Left lung (tissue), 10 donors: Measurements from ENCODE around the gene ZNF805. TPM values are rescaled to one million over a fixed set of nuclear protein-coding genes. Genes with fewer than 3 reads are reported as not detected.

Source experiments
- ATAC-seq: fragments of 200-7000 bp; cut with Tn5 transposase; one replicate; pipeline ENCODE4 v1.9.1; 2020; ENCODE audit warnings: moderate library complexity
- DNase-seq, 4 donors: peaks; one replicate each; pipeline ENCODE4 v3.0.0-alpha.2; 2013 to 2020
- H3K27ac ChIP-seq, 2 donors: fragments of 200-600 bp; sonication (generic) in 1 of 2; one replicate each; pipeline versions ENCODE4 v1.5.0 to v1.8.0; 2020 to 2021
- H3K27me3 ChIP-seq, 2 donors: fragments of 200-600 bp; sonication (generic) in 1 of 2; one replicate each; pipeline versions ENCODE4 v1.5.0 to v1.8.0; 2020 to 2021
- H3K36me3 ChIP-seq, 2 donors: fragments of 200-600 bp; sonication (generic) in 1 of 2; one replicate each; pipeline versions ENCODE4 v1.5.0 to v1.8.0; 2020 to 2021
- H3K4me1 ChIP-seq, 2 donors: fragments of 200-600 bp; one replicate each; pipeline ENCODE4 v1.8.0; 2021
- H3K4me3 ChIP-seq, 2 donors: fragments of 200-600 bp; sonication (generic) in 1 of 2; one replicate each; pipeline versions ENCODE4 v1.5.0 to v1.8.0; 2020 to 2021; ENCODE audit warnings: mild to moderate bottlenecking in 1 of 2
- H3K9me3 ChIP-seq, 2 donors: fragments of 200-600 bp; sonication (generic) in 1 of 2; one replicate each; pipeline versions ENCODE4 v1.5.0 to v1.8.0; 2020 to 2021
- intact Hi-C, 2 donors: fragments of 100-400 bp; cut with DNase I; formaldehyde crosslinking; loops; one replicate each; pipeline versions ENCODE4 v1.11.2 to v1.14.2; 2022
- polyA plus RNA-seq, 6 donors: library from polyadenylated mRNA; unstranded; fragments of 120-200 nt; gene quantifications; one replicate each; pipeline ENCODE4 v1.2.1, GENCODE V29; 2013; ENCODE audit not compliant: insufficient read length in 6 of 6
- total RNA-seq, 2 donors: library from RNA; stranded (reverse); fragmentation: NEBNext Ultra II Directional; extraction: Animal tissue kit (Norgen Biotek cat#: 25700); gene quantifications; one replicate each; pipeline ENCODE4 v1.2.1, GENCODE V29; 2021
- TF ChIP-seq, protein P1 (sequence below), 2 donors: fragments of 200-600 bp; sonication (generic) in 1 of 2; IDR thresholded peaks; one replicate each; pipeline versions ENCODE4 v1.5.0 to v1.8.0; 2021; ENCODE audit warnings: antibody characterized with exemption in 2 of 2
- donor health status: DM: no; HTN: yes; CAD: no.
- donor health status: DM: no; HTN: no; CAD: no.

Gene ZNF805
- total and polyA plus RNA-seq, 8 donors = 6.0 to 13.8 (median 7.4) TPM

DNA sequence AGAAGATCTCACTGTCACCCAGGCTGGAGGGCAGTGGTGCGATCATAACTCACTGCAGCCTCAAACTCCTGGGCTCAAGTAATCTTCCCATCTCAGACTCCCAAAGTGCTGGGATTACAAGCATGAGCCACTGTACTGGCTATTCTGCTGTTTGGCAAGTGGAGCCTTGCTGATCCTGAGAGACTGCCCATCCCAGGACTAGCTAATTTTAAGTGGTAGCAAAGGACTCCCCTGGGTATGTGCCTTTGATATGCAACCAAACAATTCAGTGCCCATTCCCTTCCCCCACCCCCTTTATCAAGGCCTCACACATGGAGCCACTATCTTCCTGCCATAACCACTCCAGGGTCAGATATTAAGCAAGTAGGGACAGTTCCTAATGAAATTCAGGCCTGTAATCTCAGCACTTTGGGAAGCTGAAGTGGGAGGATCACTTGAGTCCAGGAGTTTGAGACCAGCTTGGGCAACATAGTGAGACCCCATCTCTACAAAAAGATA is 22.9 kb downstream of the ZNF805 start:
- Histone ChIP-seq H3K36me3 (peaks cover 0 to 19% of the 10 kb centered on the region in 2 donors), H3K4me1 (no peaks in the 10 kb centered on the region), H3K9me3 (no peaks in the 10 kb centered on the region), H3K4me3 (no peak overlapping the region), H3K27ac (no peak overlapping the region), H3K27me3 (no peaks in the 10 kb centered on the region)
- ATAC-seq (no peak), DNase-seq (no peak)
- intact Hi-C loops = no loop called here
- TF ChIP-seq, protein P1, sequence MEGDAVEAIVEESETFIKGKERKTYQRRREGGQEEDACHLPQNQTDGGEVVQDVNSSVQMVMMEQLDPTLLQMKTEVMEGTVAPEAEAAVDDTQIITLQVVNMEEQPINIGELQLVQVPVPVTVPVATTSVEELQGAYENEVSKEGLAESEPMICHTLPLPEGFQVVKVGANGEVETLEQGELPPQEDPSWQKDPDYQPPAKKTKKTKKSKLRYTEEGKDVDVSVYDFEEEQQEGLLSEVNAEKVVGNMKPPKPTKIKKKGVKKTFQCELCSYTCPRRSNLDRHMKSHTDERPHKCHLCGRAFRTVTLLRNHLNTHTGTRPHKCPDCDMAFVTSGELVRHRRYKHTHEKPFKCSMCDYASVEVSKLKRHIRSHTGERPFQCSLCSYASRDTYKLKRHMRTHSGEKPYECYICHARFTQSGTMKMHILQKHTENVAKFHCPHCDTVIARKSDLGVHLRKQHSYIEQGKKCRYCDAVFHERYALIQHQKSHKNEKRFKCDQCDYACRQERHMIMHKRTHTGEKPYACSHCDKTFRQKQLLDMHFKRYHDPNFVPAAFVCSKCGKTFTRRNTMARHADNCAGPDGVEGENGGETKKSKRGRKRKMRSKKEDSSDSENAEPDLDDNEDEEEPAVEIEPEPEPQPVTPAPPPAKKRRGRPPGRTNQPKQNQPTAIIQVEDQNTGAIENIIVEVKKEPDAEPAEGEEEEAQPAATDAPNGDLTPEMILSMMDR (IDR thresholded peaks at IDR 0.05) = no peak

DNA sequence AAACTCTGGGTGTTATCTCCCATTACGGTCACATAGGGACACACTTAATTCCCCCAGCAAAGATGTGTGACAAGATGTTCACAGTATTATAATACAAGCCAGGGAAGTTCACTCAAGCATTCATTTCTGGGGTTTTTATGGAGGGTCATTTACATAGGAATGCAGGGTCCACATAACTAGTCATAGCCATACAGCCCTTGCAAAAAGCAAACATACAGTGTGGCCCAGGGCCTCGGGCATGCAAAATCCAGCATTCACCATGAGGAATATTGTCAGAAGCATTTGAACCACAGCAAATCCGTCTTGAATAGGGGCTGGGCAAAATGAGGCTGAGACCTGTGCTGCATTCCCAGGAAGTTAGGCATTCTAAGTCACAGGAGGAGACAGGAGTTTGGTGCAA is 26.9 kb downstream of the ZNF805 start:
- no peaks in the 10 kb centered on the region for H3K4me1 ChIP-seq
- H3K36me3 ChIP-seq = peaks cover 0 to 5% of the 10 kb centered on the region in 2 donors
- DNase-seq (no peak), ATAC-seq (no peak)
- intact Hi-C loops = no loop called here
- TF ChIP-seq, protein P1 (IDR thresholded peaks at IDR 0.05) = no peak
- no peaks in the 10 kb centered on the region for H3K27me3 ChIP-seq
- no peak overlapping the region for H3K27ac ChIP-seq
- no peak overlapping the region for H3K4me3 ChIP-seq
- H3K9me3 ChIP-seq = no peaks in the 10 kb centered on the region

DNA sequence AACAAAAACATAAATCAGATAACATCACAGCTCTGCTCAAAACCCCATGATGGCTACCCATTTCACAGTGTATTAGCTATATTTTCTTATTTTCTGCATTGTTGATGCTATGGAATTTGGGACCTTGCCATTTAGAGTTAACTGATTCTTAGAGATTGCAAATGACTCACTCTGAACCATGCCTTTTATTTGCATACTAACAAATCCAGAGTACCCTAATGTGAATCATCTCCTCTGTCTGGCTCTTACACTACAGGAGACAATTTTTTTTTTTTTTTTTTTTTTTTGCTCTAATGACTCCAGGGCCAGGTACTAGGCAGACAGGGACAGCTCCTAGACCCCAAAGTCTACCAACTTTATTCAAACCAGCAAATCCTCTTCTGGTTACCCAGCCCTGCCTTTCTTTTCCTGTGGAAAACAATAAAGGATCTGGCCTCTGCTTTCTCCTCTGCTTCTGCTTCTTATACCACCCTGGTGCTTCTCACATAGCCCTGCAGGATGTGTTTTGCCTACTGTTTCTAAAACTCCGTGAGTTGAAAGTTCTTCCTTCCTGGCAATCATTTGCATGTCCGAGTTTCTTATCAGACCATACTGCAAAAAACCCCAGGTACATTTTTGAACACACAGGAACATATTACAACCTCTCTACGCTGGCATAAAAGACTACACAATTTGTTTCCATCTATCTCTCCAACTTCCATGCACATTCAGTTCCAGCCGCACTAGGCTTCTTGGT is 29.3 kb downstream of the ZNF805 start:
- TF ChIP-seq, protein P1 (IDR thresholded peaks at IDR 0.05) = no peak
- DNase-seq (no peak), ATAC-seq (no peak)
- Histone ChIP-seq H3K9me3 (no peaks in the 10 kb centered on the region), H3K4me1 (no peaks in the 10 kb centered on the region), H3K27ac (no peak overlapping the region), H3K27me3 (no peaks in the 10 kb centered on the region), H3K36me3 (peaks cover 0 to 5% of the 10 kb centered on the region in 2 donors), H3K4me3 (no peak overlapping the region)
- intact Hi-C loops = no loop called here

DNA sequence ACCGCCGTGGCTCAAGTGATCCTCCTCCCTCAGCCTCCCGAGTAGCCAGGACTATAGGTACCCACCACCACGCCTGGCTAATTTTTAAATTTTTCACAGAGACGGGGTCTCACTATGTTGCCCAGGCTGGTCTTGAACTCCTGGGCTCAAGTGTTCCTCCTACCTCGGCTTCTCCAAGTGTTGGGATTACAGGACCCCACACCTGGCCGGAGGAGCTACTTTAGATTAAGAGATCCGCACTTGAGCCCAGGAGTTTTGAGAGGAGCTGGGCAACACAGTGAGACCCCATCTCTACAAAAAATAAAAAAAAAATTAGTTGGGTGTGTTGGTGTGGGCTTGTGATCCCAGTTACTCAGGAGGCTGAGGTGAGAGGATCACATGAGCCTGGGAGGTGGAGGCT is 30.8 kb downstream of the ZNF805 start:
- TF ChIP-seq, protein P1 (IDR thresholded peaks at IDR 0.05) = no peak
- Histone ChIP-seq H3K27ac (no peak overlapping the region), H3K9me3 (no peaks in the 10 kb centered on the region), H3K27me3 (no peaks in the 10 kb centered on the region), H3K4me1 (no peaks in the 10 kb centered on the region), H3K36me3 (peaks cover 0 to 5% of the 10 kb centered on the region in 2 donors), H3K4me3 (no peak overlapping the region)
- intact Hi-C loops = no loop called here
- no peak for ATAC-seq
- no peak for DNase-seq

DNA sequence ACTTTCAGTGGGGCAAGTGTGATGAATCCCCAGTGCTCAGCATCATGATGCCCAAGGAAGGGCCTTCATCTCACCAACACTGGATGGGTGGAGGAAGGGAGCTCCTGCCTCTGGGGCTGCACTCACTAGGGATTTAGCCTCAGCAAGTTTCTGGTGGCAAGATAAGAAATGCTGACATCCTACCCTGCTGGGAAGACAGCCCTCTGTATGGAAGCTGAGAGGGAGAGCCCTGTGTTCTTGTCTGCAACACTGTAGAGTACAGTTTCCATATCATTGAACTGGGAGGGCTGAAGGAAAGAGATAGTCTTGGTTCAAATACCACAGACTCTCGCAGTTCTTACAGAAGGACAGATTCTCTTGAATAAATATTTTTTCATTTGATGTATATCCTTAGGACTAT is 32.6 kb downstream of the ZNF805 start:
- TF ChIP-seq, protein P1 (IDR thresholded peaks at IDR 0.05) = no peak
- no peak overlapping the region for H3K27ac ChIP-seq
- no peaks in the 10 kb centered on the region for H3K9me3 ChIP-seq
- intact Hi-C loops = no loop called here
- no peaks in the 10 kb centered on the region for H3K27me3 ChIP-seq
- DNase-seq (no peak), ATAC-seq (no peak)
- no peaks in the 10 kb centered on the region for H3K4me1 ChIP-seq
- H3K4me3 ChIP-seq = no peak overlapping the region
- H3K36me3 ChIP-seq = peaks cover 0 to 5% of the 10 kb centered on the region in 2 donors
